GM21390 (cell line): ENCODE measurements around the gene THAP10.
"Not testable (repeated sequence)": the region's sequence is repeated elsewhere in the genome, so short reads cannot be mapped to it uniquely, and the experiment has no call there.

Experiments used
- ATAC-seq: cut with Tn5 transposase; IDR thresholded peaks from one replicate; pipeline ENCODE4 v1.9.1; 2021; ENCODE audit not compliant: unreplicated experiment

THAP10 gene

GRCh38 chr15:70892002-70892911 lies at the start of gene THAP10, which contains the start of gene LRRC49:
Gene THAP10, minus strand, starts transcription at chr15:70892433. Its CDS starts 161 bp downstream, at chr15:70892272.
Gene LRRC49, plus strand, starts transcription at chr15:70892826. Its CDS starts 69 bp downstream, at chr15:70892895.
- ATAC-seq, result peak; percentile 86

DNA sequence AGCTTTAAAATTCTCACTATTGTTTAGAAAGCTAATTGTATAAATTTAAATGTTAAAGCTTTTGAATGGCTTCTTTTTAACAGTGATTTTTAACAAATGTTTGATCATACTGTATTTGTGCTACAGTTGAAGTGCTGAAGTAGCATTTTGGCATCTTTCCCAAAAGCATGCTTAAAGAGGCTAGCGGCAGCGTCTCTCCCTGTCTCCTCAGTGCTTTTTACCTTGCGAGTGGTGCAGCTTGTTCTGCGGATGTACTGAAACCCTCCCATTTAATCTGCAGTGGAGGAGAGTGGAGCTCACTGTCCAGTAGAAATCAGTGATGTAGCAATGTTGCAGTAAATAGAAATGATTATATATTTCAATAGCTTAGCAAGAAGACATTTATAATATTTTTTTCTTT lies 44.1 kb upstream of the THAP10 start:
- no peak for ATAC-seq

- no peak for ATAC-seq
These were observed 43.4 kb upstream of the THAP10 start for GRCh38 chr15:70935631-70936030.

DNA sequence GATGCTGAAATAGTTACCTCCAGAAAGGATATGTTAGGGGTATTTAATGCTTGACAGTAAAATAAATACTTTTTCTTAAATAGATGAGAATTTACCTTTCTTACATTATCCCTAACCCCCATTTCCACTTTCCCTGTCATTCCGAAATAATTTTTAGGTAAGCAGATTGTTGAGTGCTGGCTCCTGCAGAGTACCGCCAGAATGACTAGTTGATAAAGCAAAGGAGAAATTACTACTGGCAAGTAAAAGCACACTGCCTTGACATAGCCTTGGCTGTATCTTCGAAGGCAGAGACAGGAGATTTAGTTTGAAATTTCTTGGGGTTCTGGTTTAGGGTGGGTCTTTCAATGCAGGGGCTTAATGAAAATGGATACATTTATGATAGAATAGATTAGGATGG lies 41.2 kb upstream of the THAP10 start:
- no peak for ATAC-seq

DNA sequence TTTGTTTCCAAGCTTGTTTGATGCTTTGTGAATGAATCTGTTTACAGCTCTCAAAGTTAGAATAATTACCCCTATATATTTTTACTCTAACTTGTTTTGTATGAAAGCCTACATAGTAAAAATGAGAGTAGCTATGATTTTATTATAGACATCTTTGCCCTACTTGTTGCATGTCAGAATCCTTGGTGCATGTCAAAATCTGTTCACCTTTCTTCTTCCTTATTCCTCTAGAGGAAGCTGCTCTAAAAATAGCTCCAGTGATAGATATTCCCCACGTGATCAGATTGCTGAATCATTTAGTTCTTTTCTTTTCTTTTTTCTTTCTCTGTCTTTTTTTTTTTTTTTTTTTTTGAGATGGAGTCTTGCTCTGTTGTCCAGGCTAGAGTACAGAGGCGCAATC lies 40.2 kb upstream of the THAP10 start:
- no peak for ATAC-seq

DNA sequence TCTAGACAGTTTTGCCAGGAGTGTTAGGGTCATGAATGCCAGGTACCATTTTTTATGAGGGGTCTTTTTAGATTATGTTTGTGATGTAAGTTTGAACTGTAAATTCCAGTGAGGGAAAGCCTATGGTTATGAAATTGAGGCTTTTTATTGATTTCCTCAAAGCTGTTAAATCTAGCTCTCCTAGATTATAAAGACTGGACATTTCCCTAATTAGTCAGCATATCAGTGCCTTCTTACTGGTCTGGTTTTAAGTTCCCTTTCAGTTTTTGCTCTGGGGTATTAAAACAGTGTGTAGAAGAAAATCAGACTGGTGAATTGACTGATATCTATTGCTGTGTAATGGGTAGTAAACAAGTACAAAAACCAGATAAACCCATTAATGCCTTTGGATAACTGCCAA lies 39.6 kb upstream of the THAP10 start:
- ATAC-seq, result no peak

DNA sequence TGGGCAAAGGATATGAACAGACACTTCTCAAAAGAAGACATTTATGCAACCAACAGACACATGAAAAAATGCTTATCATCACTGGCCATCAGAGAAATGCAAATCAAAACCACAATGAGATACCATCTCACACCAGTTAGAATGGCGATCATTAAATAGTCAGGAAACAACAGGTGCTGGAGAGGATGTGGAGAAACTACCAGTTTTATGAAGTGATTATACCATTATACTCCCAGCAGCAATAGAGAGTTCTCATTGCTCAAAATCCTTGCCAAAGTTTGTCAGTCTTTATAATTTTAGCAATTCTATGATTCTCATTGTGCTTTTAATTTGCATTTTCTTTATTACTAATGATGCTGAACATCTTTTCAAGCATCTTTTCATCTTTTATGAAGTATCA lies 34.7 kb upstream of the THAP10 start:
- not testable (repeated sequence) for ATAC-seq

- ATAC-seq, result no peak
These were observed 31.3 kb upstream of the THAP10 start for GRCh38 chr15:70923311-70924080.

GRCh38 chr15:70922119-70922518 lies 29.9 kb upstream of the THAP10 start:
- no peak for ATAC-seq

DNA sequence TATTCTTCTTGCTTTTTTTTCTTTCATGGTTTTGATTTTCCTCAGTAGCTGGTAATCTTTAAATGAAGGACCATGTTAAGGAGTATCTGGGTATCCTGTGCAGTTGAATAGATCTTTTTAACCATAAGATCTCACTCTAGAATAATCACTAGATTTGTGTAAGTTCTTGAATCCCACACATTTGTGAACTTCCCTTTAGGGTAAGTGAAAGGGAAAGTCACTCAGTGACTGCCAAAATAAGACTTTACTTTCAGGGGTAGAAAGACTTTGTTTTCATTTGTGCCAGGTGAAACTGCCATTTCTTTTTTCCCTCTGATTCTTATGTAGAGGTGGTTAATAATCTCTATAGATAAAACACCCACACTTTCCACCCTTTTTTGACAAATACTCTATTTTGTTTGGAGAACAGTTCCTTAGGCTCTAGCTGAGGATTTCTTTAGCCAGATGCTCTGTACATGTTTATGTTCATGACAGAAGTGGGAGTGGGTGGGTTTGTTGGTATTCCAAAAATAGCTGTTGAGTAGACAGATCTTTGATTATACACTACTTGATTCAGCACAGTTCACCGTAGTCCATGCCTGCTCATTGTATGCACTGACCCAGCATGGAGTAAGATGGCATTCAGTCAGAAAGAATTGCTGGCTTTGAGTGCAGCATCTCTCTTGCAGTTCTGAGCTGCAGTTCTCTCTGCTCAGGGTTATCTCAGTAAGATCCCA lies 28.9 kb upstream of the THAP10 start:
- ATAC-seq, result no peak

- ATAC-seq, result no peak
These were observed 25.7 kb upstream of the THAP10 start for GRCh38 chr15:70917955-70918354.

DNA sequence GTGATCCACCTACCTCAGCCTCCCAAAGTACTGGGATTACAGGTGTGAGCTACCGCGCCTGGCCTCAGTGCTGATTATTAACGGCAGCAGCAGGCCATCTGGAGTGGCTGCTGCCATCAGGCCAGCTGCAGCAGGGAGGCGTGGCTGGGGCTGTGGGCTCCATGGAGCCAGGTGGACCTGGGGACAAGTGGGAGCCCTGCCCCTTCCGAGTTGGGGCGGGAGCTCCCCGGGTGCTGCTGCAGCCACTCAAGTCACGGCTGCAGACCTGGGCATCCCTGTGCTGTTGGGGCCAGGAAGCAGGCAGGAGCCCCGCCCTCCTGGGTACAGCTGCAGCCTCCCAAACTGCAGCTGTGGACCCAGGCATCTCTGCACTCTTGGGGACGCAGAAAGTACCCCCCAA lies 24.3 kb upstream of the THAP10 start:
- ATAC-seq, result no peak

- no peak for ATAC-seq
These were observed 20.0 kb upstream of the THAP10 start for GRCh38 chr15:70912187-70912586.

GRCh38 chr15:70910958-70911357 lies 18.7 kb upstream of the THAP10 start:
- no peak for ATAC-seq

DNA sequence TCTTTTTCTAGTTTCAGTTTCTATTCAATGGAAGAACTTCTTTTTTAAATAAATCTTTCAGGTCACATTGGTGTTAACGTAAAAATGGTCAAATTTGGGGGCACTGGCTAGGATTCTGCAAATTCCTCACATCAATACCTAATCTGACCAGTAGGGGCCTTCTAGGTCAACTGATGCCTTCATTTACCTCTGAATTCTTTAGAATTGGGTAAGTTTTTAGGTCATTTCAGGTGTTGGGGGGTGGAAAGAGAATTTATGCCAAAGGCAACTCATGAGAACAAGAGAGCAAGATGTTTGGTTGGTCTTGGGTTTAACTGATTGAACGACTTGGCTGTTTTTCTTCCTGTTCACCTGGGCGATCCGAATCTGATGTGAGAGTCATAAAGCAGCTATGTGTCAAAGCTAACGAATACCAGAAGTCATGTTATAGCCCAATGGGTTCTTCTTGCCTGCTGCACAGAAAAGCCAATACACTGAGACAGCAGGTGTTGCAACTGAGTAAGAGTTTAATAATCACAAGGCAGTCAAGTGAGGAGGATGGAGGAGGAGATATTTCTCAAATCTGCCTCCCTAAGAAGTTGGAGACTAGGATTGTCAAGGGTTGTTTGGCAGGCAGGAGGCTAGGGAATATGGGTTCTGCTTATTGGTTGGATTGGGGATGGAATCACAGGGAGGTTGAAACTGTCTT lies 15.7 kb upstream of the THAP10 start:
- no peak for ATAC-seq

- no peak for ATAC-seq
These were observed 14.6 kb upstream of the THAP10 start for GRCh38 chr15:70906842-70907241.

GRCh38 chr15:70902107-70902506 lies 9.9 kb upstream of the THAP10 start:
- ATAC-seq, result no peak

DNA sequence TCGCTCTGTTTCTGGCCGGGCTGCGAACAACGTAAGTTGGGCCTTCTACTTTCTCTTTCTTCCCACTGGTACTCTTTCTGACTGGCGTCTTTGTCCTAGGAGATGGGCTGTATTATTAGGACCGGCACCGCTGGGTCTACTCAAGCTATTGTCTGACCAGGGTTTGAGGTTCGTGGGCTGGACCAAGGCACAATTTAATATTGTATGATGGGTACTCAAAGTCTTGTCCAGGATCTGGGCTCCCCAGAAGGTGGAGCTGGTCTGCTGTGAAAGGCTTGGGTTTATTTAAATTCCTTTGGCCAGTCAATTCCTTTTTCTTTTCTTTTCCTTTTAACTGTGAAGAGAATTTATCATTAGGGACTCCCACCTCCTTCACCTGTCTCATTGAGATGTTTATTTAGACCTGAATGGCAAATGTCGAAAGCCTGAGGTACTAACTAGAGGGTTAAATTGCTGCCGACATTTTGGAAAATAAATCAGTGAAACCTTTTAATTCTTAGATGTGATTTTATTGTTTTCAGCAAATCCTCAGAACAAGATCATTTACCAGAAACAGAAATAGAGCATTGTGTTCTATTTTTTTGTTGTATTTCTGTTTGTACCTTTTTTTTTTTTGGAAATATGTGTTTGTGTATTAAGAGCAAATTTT lies 803 bp upstream of the THAP10 start:
- peak; percentile 20 for ATAC-seq

GRCh38 chr15:70882361-70882760 lies 9.9 kb downstream of the THAP10 start:
- no peak for ATAC-seq

GRCh38 chr15:70880781-70881180 lies 11.5 kb downstream of the THAP10 start:
- no peak for ATAC-seq
